ENCODE results near the gene VKORC1.

GRCh38 chr16:31125844-31126243, 31.2 kb upstream of the VKORC1 start:
- TF ChIP-seq, protein P1, sequence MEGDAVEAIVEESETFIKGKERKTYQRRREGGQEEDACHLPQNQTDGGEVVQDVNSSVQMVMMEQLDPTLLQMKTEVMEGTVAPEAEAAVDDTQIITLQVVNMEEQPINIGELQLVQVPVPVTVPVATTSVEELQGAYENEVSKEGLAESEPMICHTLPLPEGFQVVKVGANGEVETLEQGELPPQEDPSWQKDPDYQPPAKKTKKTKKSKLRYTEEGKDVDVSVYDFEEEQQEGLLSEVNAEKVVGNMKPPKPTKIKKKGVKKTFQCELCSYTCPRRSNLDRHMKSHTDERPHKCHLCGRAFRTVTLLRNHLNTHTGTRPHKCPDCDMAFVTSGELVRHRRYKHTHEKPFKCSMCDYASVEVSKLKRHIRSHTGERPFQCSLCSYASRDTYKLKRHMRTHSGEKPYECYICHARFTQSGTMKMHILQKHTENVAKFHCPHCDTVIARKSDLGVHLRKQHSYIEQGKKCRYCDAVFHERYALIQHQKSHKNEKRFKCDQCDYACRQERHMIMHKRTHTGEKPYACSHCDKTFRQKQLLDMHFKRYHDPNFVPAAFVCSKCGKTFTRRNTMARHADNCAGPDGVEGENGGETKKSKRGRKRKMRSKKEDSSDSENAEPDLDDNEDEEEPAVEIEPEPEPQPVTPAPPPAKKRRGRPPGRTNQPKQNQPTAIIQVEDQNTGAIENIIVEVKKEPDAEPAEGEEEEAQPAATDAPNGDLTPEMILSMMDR (IDR thresholded peaks at IDR 0.05; ENCODE audit: poor library complexity), result no peak
- TF ChIP-seq EZH2 (IDR thresholded peaks at IDR 0.05; ENCODE audit: borderline replicate concordance) (no peak), EZH2phosphoT487 (IDR thresholded peaks at IDR 0.05; ENCODE audit: low read depth, severe bottlenecking, unreplicated experiment) (no peak)
